Caco-2 (cell line): ENCODE data around the gene PCNP. TPM values are rescaled to one million over a fixed set of nuclear protein-coding genes. Genes with fewer than 3 reads are reported as not detected.
"Not testable (repeated sequence)": the region's sequence is repeated elsewhere in the genome, so short reads cannot be mapped to it uniquely, and the experiment has no call there.

Experiments used
- BruUV-seq: library from RNA; stranded (reverse); fragments of 400-500 nt; replicated peaks from 2 replicates; lab custom pipeline; 2021; lab: Mats Ljungman, UMichigan
- CTCF ChIA-PET: fragments of 300-600 bp; sonication (Branson Sonifier 250); formaldehyde crosslinking; loops from one replicate; lab custom pipeline; 2022; ENCODE audit warnings: antibody characterized with exemption; lab: Charles Lee
- POLR2A ChIA-PET: fragments of 300-600 bp; sonication (Branson Sonifier 250); formaldehyde crosslinking; loops from one replicate; lab custom pipeline; 2022; ENCODE audit warnings: antibody characterized with exemption; lab: Charles Lee
- DNase-seq, 2 experiments: peaks; one replicate each; pipeline versions ENCODE4 v3.0.0 to v3.0.0-alpha.2; 2020 to 2022
- H3K27me3 ChIP-seq: replicated peaks from 2 replicates; pipeline ENCODE4 v1.6.0; 2011; ENCODE audit warnings: low read length; ENCODE audit not compliant: control insufficient read depth, insufficient read depth
- H3K36me3 ChIP-seq: 2 replicates; pipeline ENCODE4 v1.5.1; 2011; ENCODE audit warnings: low read length; ENCODE audit not compliant: control insufficient read depth, insufficient read depth
- H3K4me1 ChIP-seq: fragments of 250-450 bp; sonication (Bioruptor Pico); 2 replicates; pipeline ENCODE4 v1.5.1; 2020; ENCODE audit warnings: mild to moderate bottlenecking
- H3K4me3 ChIP-seq: 2 replicates; pipeline ENCODE4 v1.5.1; 2011; ENCODE audit warnings: low read depth, mild to moderate bottlenecking, control low read depth, low read length
- H3K9me3 ChIP-seq: fragments of 250-450 bp; sonication (Bioruptor Pico); 2 replicates; pipeline ENCODE4 v1.5.1; 2020; ENCODE audit warnings: mild to moderate bottlenecking, moderate library complexity
- H3K27ac Mint-ChIP-seq: one replicate; pipeline ENCODE4 v1.8.0; 2022; ENCODE audit warnings: mixed read lengths; ENCODE audit not compliant: unreplicated experiment
- H3K27me3 Mint-ChIP-seq: one replicate; pipeline ENCODE4 v1.8.0; 2022; ENCODE audit warnings: mixed read lengths; ENCODE audit not compliant: insufficient read depth, unreplicated experiment
- H3K36me3 Mint-ChIP-seq: one replicate; pipeline ENCODE4 v1.8.0; 2022; ENCODE audit warnings: mild to moderate bottlenecking, mixed read lengths; ENCODE audit not compliant: insufficient read depth, unreplicated experiment
- H3K4me1 Mint-ChIP-seq: one replicate; pipeline ENCODE4 v1.8.0; 2022; ENCODE audit warnings: low read depth, mixed read lengths; ENCODE audit not compliant: unreplicated experiment
- H3K4me3 Mint-ChIP-seq: one replicate; pipeline ENCODE4 v1.8.0; 2022; ENCODE audit warnings: mild to moderate bottlenecking, moderate library complexity, mixed read lengths; ENCODE audit not compliant: unreplicated experiment
- H3K9me3 Mint-ChIP-seq: one replicate; pipeline ENCODE4 v1.8.0; 2022; ENCODE audit warnings: mixed read lengths; ENCODE audit not compliant: unreplicated experiment
- intact Hi-C: fragments of 100-400 bp; cut with micrococcal nuclease; formaldehyde crosslinking; loops from one replicate; pipeline ENCODE4 v1.10.0; 2022; ENCODE audit not compliant: unreplicated experiment
- total RNA-seq: library from RNA; stranded (reverse); gene quantifications from 2 replicates; pipeline ENCODE4 v1.2.3, GENCODE V29; 2022
- TF ChIP-seq, protein P1 (sequence below), 2 experiments: fragments of 200-600 bp in 1 of 2; IDR thresholded peaks; 1 replicate in 1 of 2; 2 replicates in 1 of 2; pipeline versions ENCODE4 v1.5.1 to v1.8.0; 2011 to 2022; ENCODE audit warnings: antibody characterized with exemption in 1 of 2, control low read depth in 1 of 2, inconsistent platforms in 1 of 2, low read depth in 1 of 2, low read length in 1 of 2, mild to moderate bottlenecking in 1 of 2, moderate library complexity in 1 of 2; ENCODE audit not compliant: insufficient read depth in 1 of 2, severe bottlenecking in 1 of 2, unreplicated experiment in 1 of 2

PCNP gene
- total RNA-seq, 1 experiment from 2014 or later: 141 TPM

DNA sequence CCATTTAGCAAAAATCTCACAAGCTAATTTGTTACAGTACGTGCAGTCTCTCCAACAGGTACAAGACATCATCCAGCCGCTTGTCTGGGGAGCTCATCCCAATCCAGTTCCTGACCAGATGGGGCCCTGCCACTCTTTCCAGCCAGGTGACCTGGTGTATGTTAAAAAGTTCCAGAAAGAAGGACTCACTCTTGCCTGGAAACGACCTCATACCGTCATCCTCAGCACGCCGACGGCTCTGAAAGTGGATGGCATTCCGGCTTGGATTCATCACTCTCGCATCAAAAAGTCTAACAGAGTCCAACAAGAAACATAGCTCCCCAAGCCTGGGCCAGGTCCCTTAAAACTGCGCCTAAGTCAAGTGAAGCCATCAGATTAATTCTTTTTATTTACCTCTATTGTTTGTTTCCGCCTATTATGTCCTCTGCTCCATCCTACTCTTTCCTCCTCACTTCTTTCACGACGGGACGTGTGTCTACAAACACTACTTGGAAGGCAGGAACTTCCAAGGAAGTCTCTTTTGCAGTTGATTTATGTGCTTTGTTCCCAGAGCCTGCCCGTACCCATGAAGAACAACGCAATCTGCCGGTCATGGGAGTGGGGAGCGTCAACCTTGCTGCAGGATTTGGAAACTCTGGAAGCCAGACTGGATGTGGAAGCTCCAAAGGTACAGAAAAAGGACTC lies 65.4 kb downstream of the PCNP start:
- H3K27me3 Mint-ChIP-seq: peaks cover 4% of the 10 kb centered on the region
- intact Hi-C loops: no loop called here
- ChIA-PET CTCF (no interaction called here), POLR2A (no interaction called here)
- TF ChIP-seq, protein P1, sequence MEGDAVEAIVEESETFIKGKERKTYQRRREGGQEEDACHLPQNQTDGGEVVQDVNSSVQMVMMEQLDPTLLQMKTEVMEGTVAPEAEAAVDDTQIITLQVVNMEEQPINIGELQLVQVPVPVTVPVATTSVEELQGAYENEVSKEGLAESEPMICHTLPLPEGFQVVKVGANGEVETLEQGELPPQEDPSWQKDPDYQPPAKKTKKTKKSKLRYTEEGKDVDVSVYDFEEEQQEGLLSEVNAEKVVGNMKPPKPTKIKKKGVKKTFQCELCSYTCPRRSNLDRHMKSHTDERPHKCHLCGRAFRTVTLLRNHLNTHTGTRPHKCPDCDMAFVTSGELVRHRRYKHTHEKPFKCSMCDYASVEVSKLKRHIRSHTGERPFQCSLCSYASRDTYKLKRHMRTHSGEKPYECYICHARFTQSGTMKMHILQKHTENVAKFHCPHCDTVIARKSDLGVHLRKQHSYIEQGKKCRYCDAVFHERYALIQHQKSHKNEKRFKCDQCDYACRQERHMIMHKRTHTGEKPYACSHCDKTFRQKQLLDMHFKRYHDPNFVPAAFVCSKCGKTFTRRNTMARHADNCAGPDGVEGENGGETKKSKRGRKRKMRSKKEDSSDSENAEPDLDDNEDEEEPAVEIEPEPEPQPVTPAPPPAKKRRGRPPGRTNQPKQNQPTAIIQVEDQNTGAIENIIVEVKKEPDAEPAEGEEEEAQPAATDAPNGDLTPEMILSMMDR (IDR thresholded peaks at IDR 0.05; ENCODE audit: insufficient read depth in 1 of 2, low read depth in 1 of 2, low read length in 1 of 2, severe bottlenecking in 1 of 2, unreplicated experiment in 1 of 2): no peak
- DNase-seq: no peak
- peaks cover 6% of the 10 kb centered on the region for H3K4me1 Mint-ChIP-seq
- no peak overlapping the region for H3K27ac Mint-ChIP-seq
- Histone ChIP-seq H3K36me3 (no peaks in the 10 kb centered on the region), H3K4me1 (peaks cover 9% of the 10 kb centered on the region), H3K4me3 (no peak overlapping the region), H3K27me3 (no peaks in the 10 kb centered on the region), H3K9me3 (no peaks in the 10 kb centered on the region)
- H3K9me3 Mint-ChIP-seq: no peaks in the 10 kb centered on the region
- no peak overlapping the region for H3K4me3 Mint-ChIP-seq
- H3K36me3 Mint-ChIP-seq: peaks cover 6% of the 10 kb centered on the region
- BruUV-seq: no TSS peak

DNA sequence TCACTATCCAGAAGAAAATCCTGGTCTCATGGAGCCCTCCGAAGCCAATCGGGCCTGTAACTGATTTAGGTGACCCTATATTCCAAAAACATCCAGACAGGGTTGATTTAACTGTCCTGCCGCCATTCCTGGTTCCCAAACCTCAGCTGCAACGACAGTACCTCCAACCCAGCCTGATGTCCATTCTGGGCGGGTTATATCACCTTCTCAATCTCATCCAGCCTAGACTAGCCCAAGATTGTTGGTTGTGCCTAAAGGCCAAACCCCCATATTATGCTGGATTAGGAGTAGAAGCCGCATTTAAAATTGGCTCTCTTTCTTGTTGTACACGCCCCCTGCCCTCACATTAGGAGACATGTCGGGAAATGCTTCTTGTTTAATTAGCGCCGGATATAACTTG lies 66.3 kb downstream of the PCNP start:
- Mint-ChIP-seq H3K27me3 (no peaks in the 10 kb centered on the region), H3K4me3 (no peak overlapping the region), H3K36me3 (peaks cover 6% of the 10 kb centered on the region), H3K9me3 (no peaks in the 10 kb centered on the region), H3K4me1 (peaks cover 6% of the 10 kb centered on the region), H3K27ac (no peak overlapping the region)
- intact Hi-C loops: no loop called here
- ChIA-PET CTCF (no interaction called here), POLR2A (no interaction called here)
- TF ChIP-seq, protein P1 (IDR thresholded peaks at IDR 0.05; ENCODE audit: insufficient read depth in 1 of 2, low read depth in 1 of 2, low read length in 1 of 2, severe bottlenecking in 1 of 2, unreplicated experiment in 1 of 2): no peak
- H3K4me1 ChIP-seq: peaks cover 9% of the 10 kb centered on the region
- no peaks in the 10 kb centered on the region for H3K36me3 ChIP-seq
- no TSS peak for BruUV-seq
- no peak for DNase-seq
- no peaks in the 10 kb centered on the region for H3K27me3 ChIP-seq
- H3K9me3 ChIP-seq: no peaks in the 10 kb centered on the region
- H3K4me3 ChIP-seq: no peak overlapping the region

DNA sequence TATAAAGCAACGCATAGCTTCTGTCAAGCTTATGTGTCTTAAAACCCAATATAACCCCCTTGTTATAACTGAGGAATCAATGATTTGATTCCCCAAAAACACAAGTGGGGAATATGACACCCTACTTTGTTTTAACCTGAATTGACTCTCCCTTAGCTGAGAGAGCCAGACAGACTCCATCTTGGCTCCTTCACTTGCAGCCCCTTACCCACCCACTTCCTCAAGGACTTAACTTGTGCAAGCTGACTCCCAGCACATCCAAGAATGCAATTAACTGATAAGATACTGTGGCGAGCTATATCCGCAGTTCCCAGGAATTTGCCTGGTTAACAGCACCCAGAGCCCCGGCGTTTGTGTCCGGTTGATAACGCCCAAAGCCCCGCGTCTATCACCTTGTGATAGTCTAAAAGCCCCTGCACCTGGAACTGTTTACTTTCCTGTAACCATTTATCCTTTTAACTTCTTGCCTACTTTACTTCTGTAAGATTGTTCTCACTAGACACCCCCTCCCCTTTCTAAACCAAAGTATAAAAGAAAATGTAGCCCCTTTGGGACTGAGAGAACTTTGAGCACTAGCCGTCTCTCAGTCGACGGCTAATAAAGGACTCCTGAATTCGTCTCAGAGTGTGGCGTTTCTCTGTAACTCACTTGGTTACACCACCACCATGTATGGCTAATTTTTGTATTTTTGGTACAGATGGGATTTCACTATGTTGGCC lies 67.6 kb downstream of the PCNP start:
- H3K4me1 ChIP-seq, H3K4me1 Mint-ChIP-seq, H3K27me3 ChIP-seq, POLR2A ChIA-PET, H3K36me3 ChIP-seq, H3K9me3 ChIP-seq, H3K27ac Mint-ChIP-seq, BruUV-seq, CTCF ChIA-PET, H3K9me3 Mint-ChIP-seq, H3K27me3 Mint-ChIP-seq, H3K36me3 Mint-ChIP-seq, H3K4me3 ChIP-seq, intact Hi-C loops: not testable (repeated sequence)
- peak overlapping the region; percentile 7 for H3K4me3 Mint-ChIP-seq
- DNase-seq: peak; percentile 7 to 54
